Effector memory CD4-positive, alpha-beta T cell (primary cell): ENCODE measurements around the gene DNAH10.

Experiments used
- DNase-seq, 3 donors: peaks; one replicate each; pipeline ENCODE4 v3.0.0-alpha.2; 2020
- H3K27ac ChIP-seq: 2 replicates; pipeline ENCODE4 v1.7.0; 2013; ENCODE audit warnings: mild to moderate bottlenecking, low read length, moderate library complexity; ENCODE audit not compliant: insufficient read depth, poor library complexity, severe bottlenecking
- H3K27me3 ChIP-seq: replicated peaks from 2 replicates; pipeline ENCODE4 v1.7.0; 2013; ENCODE audit warnings: mild to moderate bottlenecking, low read length; ENCODE audit not compliant: insufficient read depth, control insufficient read depth, poor library complexity, severe bottlenecking
- H3K36me3 ChIP-seq: 2 replicates; pipeline ENCODE4 v1.7.0; 2013; ENCODE audit warnings: mild to moderate bottlenecking, low read length, moderate library complexity; ENCODE audit not compliant: control insufficient read depth, insufficient read depth
- H3K4me1 ChIP-seq: 2 replicates; pipeline ENCODE4 v1.7.0; 2013; ENCODE audit warnings: low read length, mild to moderate bottlenecking; ENCODE audit not compliant: control insufficient read depth, insufficient read depth, poor library complexity, severe bottlenecking
- H3K4me3 ChIP-seq: 2 replicates; pipeline ENCODE4 v1.7.0; 2013; ENCODE audit warnings: low read length, low read depth, mild to moderate bottlenecking; ENCODE audit not compliant: insufficient read depth, poor library complexity, severe bottlenecking
- H3K9me3 ChIP-seq: 2 replicates; pipeline ENCODE4 v1.7.0; 2013; ENCODE audit warnings: mild to moderate bottlenecking, low read length, moderate library complexity; ENCODE audit not compliant: control insufficient read depth

Gene DNAH10

GRCh38 chr12:123888989-123889388 lies 126.9 kb downstream of the DNAH10 start:
- no peak overlapping the region for H3K4me3 ChIP-seq
- H3K9me3 ChIP-seq: no peaks in the 10 kb centered on the region
- no peaks in the 10 kb centered on the region for H3K4me1 ChIP-seq
- H3K27me3 ChIP-seq: no peaks in the 10 kb centered on the region
- H3K27ac ChIP-seq: no peak overlapping the region
- H3K36me3 ChIP-seq: no peaks in the 10 kb centered on the region
- DNase-seq: no peak

GRCh38 chr12:123889848-123890535 lies 127.9 kb downstream of the DNAH10 start:
- no peak for DNase-seq
- H3K4me3 ChIP-seq: no peak overlapping the region
- no peaks in the 10 kb centered on the region for H3K36me3 ChIP-seq
- no peaks in the 10 kb centered on the region for H3K27me3 ChIP-seq
- H3K4me1 ChIP-seq: no peaks in the 10 kb centered on the region
- no peaks in the 10 kb centered on the region for H3K9me3 ChIP-seq
- H3K27ac ChIP-seq: no peak overlapping the region

DNA sequence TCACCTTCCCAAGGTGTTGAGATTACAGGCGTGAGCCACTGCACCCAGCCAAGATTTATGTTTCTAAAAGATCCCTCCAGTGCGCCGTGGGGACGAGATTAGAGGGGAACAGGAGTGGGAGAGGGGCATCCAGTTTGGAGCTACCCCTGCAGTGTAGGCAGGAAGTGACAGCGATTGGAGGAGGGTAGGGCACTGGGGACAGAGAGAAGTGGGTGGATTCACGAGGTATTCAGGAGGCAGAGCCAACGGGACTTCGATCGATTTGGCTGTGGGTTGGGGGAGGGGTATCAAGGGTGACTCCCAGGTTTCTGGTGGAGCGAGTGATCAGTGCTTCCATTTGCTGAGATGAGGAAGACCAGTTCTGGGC lies 128.4 kb downstream of the DNAH10 start:
- H3K9me3 ChIP-seq: no peaks in the 10 kb centered on the region
- DNase-seq: no peak
- H3K36me3 ChIP-seq: no peaks in the 10 kb centered on the region
- no peak overlapping the region for H3K4me3 ChIP-seq
- H3K27ac ChIP-seq: no peak overlapping the region
- H3K27me3 ChIP-seq: no peaks in the 10 kb centered on the region
- H3K4me1 ChIP-seq: no peaks in the 10 kb centered on the region

- Histone ChIP-seq H3K27me3 (no peaks in the 10 kb centered on the region), H3K36me3 (no peaks in the 10 kb centered on the region), H3K4me3 (no peak overlapping the region), H3K9me3 (no peaks in the 10 kb centered on the region), H3K27ac (no peak overlapping the region), H3K4me1 (no peaks in the 10 kb centered on the region)
- DNase-seq: no peak
Observed at GRCh38 chr12:123891011-123891410, 128.9 kb downstream of the DNAH10 start.

- DNase-seq: no peak
- H3K27ac ChIP-seq: no peak overlapping the region
- no peaks in the 10 kb centered on the region for H3K27me3 ChIP-seq
- H3K36me3 ChIP-seq: no peaks in the 10 kb centered on the region
- H3K4me3 ChIP-seq: no peak overlapping the region
- H3K4me1 ChIP-seq: no peaks in the 10 kb centered on the region
- H3K9me3 ChIP-seq: no peaks in the 10 kb centered on the region
Observed at GRCh38 chr12:123891516-123892179, 129.5 kb downstream of the DNAH10 start.

- Histone ChIP-seq H3K27me3 (no peaks in the 10 kb centered on the region), H3K4me1 (no peaks in the 10 kb centered on the region), H3K9me3 (no peaks in the 10 kb centered on the region), H3K36me3 (no peaks in the 10 kb centered on the region), H3K4me3 (no peak overlapping the region), H3K27ac (no peak overlapping the region)
- DNase-seq: no peak
Observed at GRCh38 chr12:123892180-123892559, 130.1 kb downstream of the DNAH10 start.

GRCh38 chr12:123892853-123893252 lies 130.8 kb downstream of the DNAH10 start:
- no peak for DNase-seq
- H3K4me1 ChIP-seq: no peaks in the 10 kb centered on the region
- H3K4me3 ChIP-seq: no peak overlapping the region
- H3K27me3 ChIP-seq: no peaks in the 10 kb centered on the region
- no peaks in the 10 kb centered on the region for H3K36me3 ChIP-seq
- H3K9me3 ChIP-seq: no peaks in the 10 kb centered on the region
- no peak overlapping the region for H3K27ac ChIP-seq

- no peak for DNase-seq
- H3K27me3 ChIP-seq: no peaks in the 10 kb centered on the region
- no peak overlapping the region for H3K27ac ChIP-seq
- H3K4me3 ChIP-seq: no peak overlapping the region
- no peaks in the 10 kb centered on the region for H3K9me3 ChIP-seq
- H3K36me3 ChIP-seq: no peaks in the 10 kb centered on the region
- H3K4me1 ChIP-seq: no peaks in the 10 kb centered on the region
Observed at GRCh38 chr12:123893276-123893675, 131.2 kb downstream of the DNAH10 start.

DNA sequence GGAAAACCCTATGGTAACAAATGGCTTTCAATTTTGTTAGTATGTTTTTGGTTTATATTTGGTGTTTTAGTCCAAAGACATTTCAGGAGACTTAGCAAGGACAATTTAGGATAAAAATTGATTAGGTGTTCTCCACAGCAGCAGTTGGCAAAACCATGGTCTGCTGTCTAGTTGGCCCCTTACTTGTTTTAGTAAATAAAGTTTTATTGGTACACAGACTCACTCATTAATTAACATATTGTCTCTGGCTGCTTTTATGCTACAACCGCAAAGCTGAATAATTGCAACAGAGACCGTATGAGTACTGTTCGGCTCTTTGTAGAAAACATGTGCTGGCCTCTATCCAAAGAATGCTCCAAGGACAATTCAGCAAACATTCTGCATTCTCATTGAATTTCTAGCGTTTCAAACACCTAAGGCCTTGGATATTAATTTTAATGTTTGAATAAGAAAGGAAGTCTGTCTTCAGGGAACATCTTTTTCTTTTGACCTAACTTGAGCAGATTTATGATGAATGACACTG lies 132.8 kb downstream of the DNAH10 start:
- Histone ChIP-seq H3K9me3 (no peaks in the 10 kb centered on the region), H3K27me3 (no peaks in the 10 kb centered on the region), H3K27ac (no peak overlapping the region), H3K4me1 (no peaks in the 10 kb centered on the region), H3K4me3 (no peak overlapping the region), H3K36me3 (no peaks in the 10 kb centered on the region)
- no peak for DNase-seq

- Histone ChIP-seq H3K9me3 (no peaks in the 10 kb centered on the region), H3K36me3 (no peaks in the 10 kb centered on the region), H3K4me1 (no peaks in the 10 kb centered on the region), H3K27me3 (no peaks in the 10 kb centered on the region), H3K4me3 (no peak overlapping the region), H3K27ac (no peak overlapping the region)
- no peak for DNase-seq
Observed at GRCh38 chr12:123895451-123895850, 133.3 kb downstream of the DNAH10 start.
